Naive thymus-derived CD8-positive, alpha-beta T cell (primary cell): ENCODE data around the gene WWC1. TPM values are rescaled to one million over a fixed set of nuclear protein-coding genes. Genes with fewer than 3 reads are reported as not detected.

ENCODE experiments used
- ATAC-seq, 2 donors: fragments of 150-1000 bp; cut with Tn5 transposase in 1 of 2; sonication (Bioruptor Pico), chemical (Tn5 transposase) in 1 of 2; 1 replicate in 1 of 2; 2 replicates in 1 of 2; pipeline ENCODE4 v1.10.0; 2021; ENCODE audit warnings: mild to moderate bottlenecking in 2 of 2, moderate library complexity in 2 of 2
- POLR2A ChIA-PET: fragments of 350-600 bp; sonication (Branson Sonifier 250); formaldehyde crosslinking; loops from one replicate; lab custom pipeline; 2021; ENCODE audit warnings: antibody characterized with exemption; lab: Charles Lee
- DNase-seq, 10 donors: peaks; one replicate each; pipeline versions ENCODE4 v3.0.0 to v3.0.0-alpha.2; 2020 to 2022
- H3K27ac Mint-ChIP-seq, 10 donors: one replicate each; pipeline ENCODE4 v1.8.0; 2020 to 2022; ENCODE audit warnings: mild to moderate bottlenecking in 10 of 10, mixed read lengths in 10 of 10, moderate library complexity in 4 of 10, inconsistent platforms in 1 of 10
- H3K27me3 Mint-ChIP-seq, 5 donors: one replicate each; pipeline ENCODE4 v1.8.0; 2021 to 2022; ENCODE audit warnings: mixed read lengths in 5 of 5
- H3K36me3 Mint-ChIP-seq, 3 donors: one replicate each; pipeline ENCODE4 v1.8.0; 2020 to 2022; ENCODE audit warnings: mixed read lengths in 3 of 3, mild to moderate bottlenecking in 2 of 3, inconsistent platforms in 1 of 3
- H3K4me1 Mint-ChIP-seq, 4 donors: one replicate each; pipeline ENCODE4 v1.8.0; 2021 to 2022; ENCODE audit warnings: mixed read lengths in 4 of 4
- H3K4me3 Mint-ChIP-seq, 10 donors: one replicate each; pipeline ENCODE4 v1.8.0; 2020 to 2022; ENCODE audit warnings: mild to moderate bottlenecking in 10 of 10, mixed read lengths in 10 of 10, moderate library complexity in 6 of 10, inconsistent platforms in 1 of 10
- H3K9me3 Mint-ChIP-seq, 9 donors: one replicate each; pipeline ENCODE4 v1.8.0; 2020 to 2022; ENCODE audit warnings: mixed read lengths in 9 of 9, mild to moderate bottlenecking in 3 of 9, inconsistent platforms in 1 of 9, moderate library complexity in 1 of 9
- polyA plus RNA-seq, 3 donors: library from polyadenylated mRNA; unstranded; fragments of 300-500 nt; fragmentation: Illumina TruSeq; gene quantifications; one replicate each; pipeline ENCODE4 v1.2.3, GENCODE V29; 2021
- total RNA-seq, 8 experiments: library from RNA in 2 of 8; stranded (reverse) in 2 of 8; gene quantifications; one replicate each; pipeline ENCODE4 v1.2.3 and lab custom pipeline; 2021 to 2026

The WWC1 gene
- total and polyA plus RNA-seq, 5 experiments from 2014 or later: 0.15 to 0.62 TPM; not detected in 3

DNA sequence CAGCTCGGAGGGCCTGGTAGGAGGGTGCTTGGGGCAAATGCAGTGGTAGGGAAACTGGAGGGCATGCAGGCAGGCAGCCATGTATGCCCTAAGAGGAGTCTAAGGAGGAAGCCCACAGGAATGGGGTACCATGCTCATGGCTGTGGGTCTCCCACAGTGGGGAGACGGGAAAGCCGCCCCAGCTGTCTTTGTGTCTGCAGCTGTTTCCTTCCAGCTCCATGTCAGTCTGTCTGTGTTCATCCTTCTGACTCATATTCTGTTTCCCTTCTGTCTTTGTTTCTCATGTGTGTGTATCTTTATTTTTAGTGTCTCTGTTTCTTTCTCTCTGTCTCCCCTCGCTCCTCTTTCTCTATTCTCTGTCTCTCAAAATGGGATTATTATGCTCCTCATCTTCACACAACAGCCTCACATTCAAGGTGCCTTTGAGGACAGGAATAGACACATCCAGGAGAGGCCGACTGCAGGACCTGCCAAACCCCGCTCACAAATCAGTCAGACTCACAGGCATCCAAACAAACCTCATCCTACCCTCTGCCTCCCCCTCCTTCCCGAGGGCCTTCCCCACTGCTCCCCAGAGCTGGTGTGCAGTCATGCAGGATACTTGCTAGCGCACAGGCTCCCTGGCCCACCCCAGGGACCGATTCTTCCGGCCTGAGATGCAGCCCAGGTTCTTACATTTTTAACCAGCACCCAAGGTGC, 126.4 kb downstream of the WWC1 start:
- Mint-ChIP-seq H3K36me3 (no peaks in the 10 kb centered on the region), H3K27ac (no peak overlapping the region), H3K9me3 (no peaks in the 10 kb centered on the region), H3K4me1 (no peaks in the 10 kb centered on the region), H3K27me3 (peaks cover 0 to 5% (median 0%) of the 10 kb centered on the region in 5 donors), H3K4me3 (no peak overlapping the region)
- POLR2A ChIA-PET: no interaction called here
- ATAC-seq: no peak
- DNase-seq: no peak

DNA sequence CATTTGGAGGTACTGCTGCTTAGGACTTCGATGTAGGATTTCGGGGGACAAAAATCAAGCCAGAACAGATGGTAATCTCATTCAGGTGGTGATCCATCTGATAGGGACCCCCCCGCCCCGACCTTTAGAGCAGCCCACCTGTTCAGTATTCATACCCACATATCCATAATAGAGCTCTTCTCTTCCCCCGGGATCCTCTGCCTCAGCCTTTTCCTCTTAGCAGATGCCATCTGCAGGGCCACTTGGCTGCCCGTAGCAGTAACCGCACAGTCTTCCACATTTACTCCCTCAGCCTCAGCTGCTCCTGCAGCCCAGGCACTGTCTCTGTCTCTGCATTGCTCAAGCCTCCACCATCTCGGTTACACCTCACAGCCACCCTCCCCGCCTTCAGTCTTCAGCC, 129.0 kb downstream of the WWC1 start:
- no peak for ATAC-seq
- POLR2A ChIA-PET: no interaction called here
- no peak overlapping the region for H3K4me3 Mint-ChIP-seq

DNA sequence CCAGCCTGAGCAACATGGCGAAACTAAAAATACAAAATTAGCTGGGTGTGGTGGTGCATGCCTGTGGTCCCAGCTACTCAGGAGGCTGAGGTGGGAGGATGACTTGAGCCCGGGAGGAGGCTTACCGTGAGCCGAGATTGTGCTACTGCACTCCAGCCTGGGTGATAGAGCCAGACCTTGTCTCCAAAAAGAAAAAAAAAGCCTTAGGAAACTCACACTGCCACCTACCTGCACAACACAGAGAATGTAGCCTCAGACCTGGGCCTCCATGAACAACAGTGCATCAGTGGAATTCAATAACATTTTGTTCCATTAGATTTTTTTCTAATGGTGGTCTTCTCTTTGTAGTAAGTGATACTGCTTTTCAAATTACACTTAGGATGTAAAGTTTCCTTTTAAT, 131.0 kb downstream of the WWC1 start:
- Mint-ChIP-seq H3K27ac (no peak overlapping the region), H3K27me3 (peaks cover 0 to 13% (median 2%) of the 10 kb centered on the region in 5 donors), H3K4me3 (no peak overlapping the region), H3K36me3 (no peaks in the 10 kb centered on the region), H3K9me3 (no peaks in the 10 kb centered on the region), H3K4me1 (peaks cover 0 to 2% (median 0%) of the 10 kb centered on the region in 4 donors)
- no peak for ATAC-seq
- POLR2A ChIA-PET: no interaction called here
- DNase-seq: no peak

More for the DNA sequence above, 129.0 kb downstream of the WWC1 start:
- H3K27me3 Mint-ChIP-seq: peaks cover 0 to 9% (median 2%) of the 10 kb centered on the region in 5 donors
- DNase-seq: no peak
- no peaks in the 10 kb centered on the region for H3K36me3 Mint-ChIP-seq
- no peak overlapping the region for H3K27ac Mint-ChIP-seq
- H3K4me1 Mint-ChIP-seq: peaks cover 0 to 2% (median 0%) of the 10 kb centered on the region in 4 donors
- H3K9me3 Mint-ChIP-seq: no peaks in the 10 kb centered on the region

DNA sequence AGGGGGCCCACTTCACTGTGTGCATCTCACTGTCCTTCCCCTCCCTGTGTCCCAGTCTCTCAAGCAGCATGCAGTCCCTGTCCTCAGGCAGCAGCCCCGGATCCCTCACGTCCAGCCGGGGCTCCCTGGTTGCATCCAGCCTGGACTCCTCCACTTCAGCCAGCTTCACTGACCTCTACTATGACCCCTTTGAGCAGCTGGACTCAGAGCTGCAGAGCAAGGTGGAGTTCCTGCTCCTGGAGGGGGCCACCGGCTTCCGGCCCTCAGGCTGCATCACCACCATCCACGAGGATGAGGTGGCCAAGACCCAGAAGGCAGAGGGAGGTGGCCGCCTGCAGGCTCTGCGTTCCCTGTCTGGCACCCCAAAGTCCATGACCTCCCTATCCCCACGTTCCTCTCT, 132.0 kb downstream of the WWC1 start:
- peaks cover 0 to 13% (median 2%) of the 10 kb centered on the region in 5 donors for H3K27me3 Mint-ChIP-seq
- H3K4me1 Mint-ChIP-seq: peaks cover 0 to 2% (median 0%) of the 10 kb centered on the region in 4 donors
- no peaks in the 10 kb centered on the region for H3K36me3 Mint-ChIP-seq
- no peak for ATAC-seq
- H3K4me3 Mint-ChIP-seq: no peak overlapping the region
- no peak overlapping the region for H3K27ac Mint-ChIP-seq
- no peak for DNase-seq
- no peaks in the 10 kb centered on the region for H3K9me3 Mint-ChIP-seq
- POLR2A ChIA-PET: no interaction called here

DNA sequence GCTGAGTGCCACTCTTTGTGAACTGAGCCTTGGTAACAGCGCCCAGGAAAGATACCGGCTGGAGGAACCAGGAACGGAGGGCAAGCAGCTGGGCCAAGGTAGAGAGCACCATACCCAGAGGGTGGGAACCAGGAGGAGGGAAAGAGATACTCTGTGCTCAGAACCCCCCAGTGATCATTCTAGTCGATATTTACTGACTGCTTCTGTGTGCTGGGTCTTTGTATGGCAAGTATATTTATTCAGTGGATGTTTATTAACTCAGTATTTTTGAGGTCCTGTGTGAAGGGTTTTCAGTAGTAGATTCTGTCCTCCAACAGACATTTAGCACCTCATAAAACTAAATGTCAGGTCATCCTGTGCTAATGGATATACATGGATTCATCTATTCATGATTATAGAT, 132.5 kb downstream of the WWC1 start:
- peaks cover 0 to 13% (median 2%) of the 10 kb centered on the region in 5 donors for H3K27me3 Mint-ChIP-seq
- H3K36me3 Mint-ChIP-seq: no peaks in the 10 kb centered on the region
- no peak overlapping the region for H3K27ac Mint-ChIP-seq
- no peak for DNase-seq
- peaks cover 0 to 3% (median 0%) of the 10 kb centered on the region in 4 donors for H3K4me1 Mint-ChIP-seq
- ATAC-seq: no peak
- POLR2A ChIA-PET: no interaction called here
- no peak overlapping the region for H3K4me3 Mint-ChIP-seq
- H3K9me3 Mint-ChIP-seq: no peaks in the 10 kb centered on the region

DNA sequence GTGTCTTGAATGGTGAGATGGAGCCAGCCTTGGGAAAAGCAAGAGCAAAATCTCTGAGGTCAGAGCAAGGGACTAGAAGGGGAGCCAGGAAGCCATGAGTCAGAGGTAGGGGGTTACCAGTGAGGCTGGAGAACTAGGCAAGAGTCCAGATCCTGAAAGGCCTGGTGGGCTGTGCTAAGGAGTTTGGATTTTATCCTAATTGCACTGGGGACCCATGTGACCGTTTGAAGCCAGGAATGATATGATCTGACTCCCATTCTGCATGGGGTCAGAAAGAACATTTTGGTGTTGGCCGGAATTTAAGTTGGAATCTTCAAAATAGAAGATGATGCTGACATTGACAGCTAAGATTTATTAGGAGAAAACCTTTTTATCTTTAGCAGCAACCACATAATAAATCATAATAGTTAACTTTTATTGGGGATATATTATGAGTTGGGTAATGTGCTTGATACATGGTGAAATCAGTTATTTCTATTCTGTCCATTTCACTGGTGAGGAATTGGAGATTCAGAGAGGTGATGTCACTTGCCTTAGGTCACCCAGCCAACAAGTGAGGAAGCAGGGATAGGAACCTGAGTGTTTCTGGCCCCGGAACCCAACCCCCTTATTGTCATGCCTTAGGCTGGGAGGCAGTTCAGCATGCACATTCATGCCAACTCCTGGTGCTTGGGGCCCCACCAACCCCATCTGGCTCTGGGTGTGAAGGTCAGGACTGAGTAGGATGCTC, 133.3 kb downstream of the WWC1 start:
- no peaks in the 10 kb centered on the region for H3K36me3 Mint-ChIP-seq
- peaks cover 0 to 13% (median 2%) of the 10 kb centered on the region in 5 donors for H3K27me3 Mint-ChIP-seq
- H3K4me1 Mint-ChIP-seq: peaks cover 0 to 4% (median 0%) of the 10 kb centered on the region in 4 donors
- H3K4me3 Mint-ChIP-seq: no peak overlapping the region
- DNase-seq: no peak
- H3K9me3 Mint-ChIP-seq: no peaks in the 10 kb centered on the region
- no peak overlapping the region for H3K27ac Mint-ChIP-seq
- no peak for ATAC-seq
- POLR2A ChIA-PET: no interaction called here

DNA sequence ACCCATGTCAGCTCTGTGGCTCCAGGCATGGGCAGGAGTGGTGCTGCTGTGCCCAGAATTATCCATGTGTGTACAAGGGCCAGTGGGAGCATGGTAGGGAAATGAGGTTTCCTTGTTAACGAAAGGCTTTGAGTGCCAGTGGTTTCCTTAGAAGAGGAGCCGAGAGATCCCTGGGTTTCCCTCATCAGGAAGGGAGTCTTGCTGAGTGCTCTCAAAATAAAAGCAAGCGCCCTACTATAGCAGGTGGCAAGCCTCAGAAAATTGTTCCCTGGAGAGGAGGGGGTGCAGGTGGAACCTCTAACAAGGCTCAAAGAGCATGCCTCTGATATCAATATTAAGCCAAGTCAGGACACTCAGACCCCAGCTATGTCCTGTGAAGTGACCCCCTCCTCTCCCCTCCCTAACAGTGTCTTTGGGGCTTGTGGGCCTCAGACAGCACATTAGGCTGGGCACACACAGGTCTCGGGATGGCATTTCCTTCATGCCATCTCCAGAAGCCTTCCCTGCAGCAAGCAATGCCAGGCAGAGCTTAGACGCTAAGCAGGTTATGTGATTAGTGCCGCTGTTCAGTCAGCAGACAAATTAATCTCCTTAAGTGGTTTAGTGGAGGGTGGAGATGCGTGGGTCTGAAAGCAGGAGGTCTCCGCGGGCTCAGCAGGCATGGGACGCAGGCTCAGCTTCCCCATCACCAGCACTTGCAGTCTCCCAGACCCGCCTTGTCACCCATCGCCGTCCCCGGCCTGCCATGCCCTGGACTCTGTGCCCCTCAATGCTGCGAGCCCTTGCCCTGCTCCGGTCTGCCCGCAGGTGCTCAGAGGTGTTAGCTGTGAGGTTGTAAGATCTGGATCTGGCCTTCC, 134.8 kb downstream of the WWC1 start:
- POLR2A ChIA-PET: no interaction called here
- Mint-ChIP-seq H3K4me3 (no peak overlapping the region), H3K4me1 (peaks cover 0 to 4% (median 0%) of the 10 kb centered on the region in 4 donors)

DNA sequence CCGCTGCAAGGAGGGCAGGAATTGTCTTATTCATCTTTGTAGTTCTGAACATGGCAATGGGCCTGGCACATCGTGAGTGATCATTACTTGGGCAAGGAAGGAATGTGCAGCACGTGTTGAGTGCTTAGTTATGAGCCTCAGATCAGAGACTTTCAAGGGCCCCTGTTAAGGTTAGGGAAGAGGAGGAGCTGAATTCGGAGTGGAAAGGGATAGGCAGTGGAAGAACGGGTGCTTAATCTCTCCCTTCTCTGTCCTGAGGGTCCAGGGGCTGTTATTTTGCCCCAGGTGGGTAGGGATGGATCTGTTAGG, 135.4 kb downstream of the WWC1 start:
- H3K27me3 Mint-ChIP-seq: peaks cover 0 to 8% (median 0%) of the 10 kb centered on the region in 5 donors
- no peak overlapping the region for H3K4me3 Mint-ChIP-seq
- H3K4me1 Mint-ChIP-seq: peaks cover 0 to 4% (median 0%) of the 10 kb centered on the region in 4 donors
- DNase-seq: no peak
- H3K27ac Mint-ChIP-seq: no peak overlapping the region
- H3K36me3 Mint-ChIP-seq: no peaks in the 10 kb centered on the region
- POLR2A ChIA-PET: no interaction called here
- no peaks in the 10 kb centered on the region for H3K9me3 Mint-ChIP-seq
- ATAC-seq: no peak

More for the DNA sequence above, 134.8 kb downstream of the WWC1 start:
- H3K27ac Mint-ChIP-seq: no peak overlapping the region
- peaks cover 0 to 8% (median 0%) of the 10 kb centered on the region in 5 donors for H3K27me3 Mint-ChIP-seq
- no peak for ATAC-seq
- no peaks in the 10 kb centered on the region for H3K9me3 Mint-ChIP-seq
- H3K36me3 Mint-ChIP-seq: no peaks in the 10 kb centered on the region
- DNase-seq: no peak

DNA sequence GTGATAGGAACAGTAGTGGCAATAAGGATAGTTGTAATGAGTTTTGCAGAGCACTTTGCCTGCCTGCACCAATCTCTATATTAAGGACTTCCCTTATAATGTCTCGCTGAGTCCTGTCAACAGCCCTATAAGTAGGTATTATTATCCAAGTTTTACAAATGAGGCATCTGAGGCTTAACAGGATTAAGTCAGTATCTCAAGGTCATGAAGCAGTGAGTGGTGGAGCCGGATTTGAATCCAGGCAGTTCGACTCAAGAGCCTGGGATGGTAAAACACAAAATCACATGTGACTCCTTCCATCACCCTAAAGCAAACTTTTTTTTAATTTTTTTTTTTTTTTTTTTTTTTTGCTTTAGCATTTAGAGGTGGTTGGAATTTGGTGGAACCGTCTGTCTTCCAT, 135.8 kb downstream of the WWC1 start:
- POLR2A ChIA-PET: no interaction called here
- Mint-ChIP-seq H3K4me3 (no peak overlapping the region), H3K9me3 (no peaks in the 10 kb centered on the region), H3K27ac (no peak overlapping the region), H3K4me1 (peaks cover 0 to 4% (median 0%) of the 10 kb centered on the region in 4 donors), H3K27me3 (peaks cover 0 to 8% (median 0%) of the 10 kb centered on the region in 5 donors), H3K36me3 (no peaks in the 10 kb centered on the region)
- DNase-seq (no peak), ATAC-seq (no peak)

DNA sequence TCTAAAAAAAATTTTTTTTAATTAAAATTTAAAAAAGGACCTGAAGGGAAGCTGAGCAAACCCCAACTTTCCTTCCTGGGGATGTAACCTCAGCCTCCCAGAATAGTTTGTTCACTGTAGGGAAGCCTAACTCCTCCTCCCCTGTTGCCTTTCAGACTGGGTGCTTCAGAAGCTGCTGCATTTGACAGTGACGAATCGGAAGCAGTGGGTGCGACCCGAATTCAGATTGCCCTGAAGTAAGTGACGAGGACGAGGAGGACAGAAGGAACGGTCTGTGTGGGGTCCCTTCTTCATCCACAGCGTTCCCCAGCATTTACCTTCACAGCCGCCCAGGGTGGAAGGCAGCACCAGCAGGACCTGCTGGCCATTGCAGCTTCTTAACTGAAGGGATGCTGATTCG, 137.1 kb downstream of the WWC1 start:
- no peak for ATAC-seq
- no peaks in the 10 kb centered on the region for H3K36me3 Mint-ChIP-seq
- H3K4me3 Mint-ChIP-seq: no peak overlapping the region
- H3K27ac Mint-ChIP-seq: no peak overlapping the region
- no peak for DNase-seq
- no peaks in the 10 kb centered on the region for H3K9me3 Mint-ChIP-seq
- peaks cover 0 to 12% (median 0%) of the 10 kb centered on the region in 5 donors for H3K27me3 Mint-ChIP-seq
- POLR2A ChIA-PET: no interaction called here
- peaks cover 0 to 4% (median 0%) of the 10 kb centered on the region in 4 donors for H3K4me1 Mint-ChIP-seq

DNA sequence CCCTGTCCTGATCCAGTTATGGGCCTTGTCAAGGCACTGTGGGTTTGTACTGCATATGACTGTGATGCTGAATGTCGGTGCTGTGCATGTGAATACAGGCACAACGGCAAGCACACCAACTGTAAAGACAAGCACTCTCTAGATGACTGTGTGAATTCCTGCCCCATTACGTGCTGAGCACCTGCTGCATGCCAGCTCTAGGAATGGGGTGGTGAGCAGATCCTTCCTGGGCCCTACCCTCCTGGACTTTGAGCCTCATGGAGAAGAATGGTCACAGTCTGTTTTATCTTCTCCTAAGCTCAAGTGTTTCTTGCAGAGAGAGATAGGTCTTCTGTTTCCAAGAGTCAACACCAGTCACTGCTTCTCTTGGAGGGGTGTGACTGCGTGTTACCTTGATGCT, 138.9 kb downstream of the WWC1 start:
- ATAC-seq: no peak
- Mint-ChIP-seq H3K4me1 (peaks cover 0 to 1% (median 0%) of the 10 kb centered on the region in 4 donors), H3K36me3 (no peaks in the 10 kb centered on the region), H3K9me3 (no peaks in the 10 kb centered on the region), H3K27me3 (peaks cover 2 to 14% (median 3%) of the 10 kb centered on the region in 5 donors), H3K27ac (no peak overlapping the region), H3K4me3 (no peak overlapping the region)
- no peak for DNase-seq
- POLR2A ChIA-PET: no interaction called here

DNA sequence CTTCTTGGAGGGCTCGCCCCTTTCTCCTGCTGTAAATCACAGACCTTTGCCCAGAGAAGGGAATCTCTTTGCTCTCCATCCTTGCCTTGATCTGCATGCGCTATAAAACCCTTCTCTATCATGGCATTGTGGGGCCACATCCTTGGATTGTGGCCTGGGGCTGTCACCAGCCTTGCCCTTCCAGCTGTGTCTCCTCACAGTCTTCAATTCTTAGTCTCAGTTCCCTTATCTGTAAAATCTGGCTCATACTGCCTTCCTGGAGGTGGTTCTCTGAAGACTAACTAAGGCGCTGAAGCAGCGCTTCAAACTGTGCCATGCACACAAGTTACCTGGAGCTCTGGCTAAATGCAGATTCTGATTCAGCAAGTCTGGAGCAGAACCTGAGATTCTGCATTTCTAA, 141.5 kb downstream of the WWC1 start:
- Mint-ChIP-seq H3K4me3 (no peak overlapping the region), H3K27ac (no peak overlapping the region), H3K4me1 (peaks cover 0 to 4% (median 0%) of the 10 kb centered on the region in 4 donors), H3K27me3 (peaks cover 10 to 31% (median 18%) of the 10 kb centered on the region in 5 donors), H3K36me3 (no peaks in the 10 kb centered on the region), H3K9me3 (no peaks in the 10 kb centered on the region)
- ATAC-seq (no peak), DNase-seq (no peak)
- POLR2A ChIA-PET: no interaction called here

DNA sequence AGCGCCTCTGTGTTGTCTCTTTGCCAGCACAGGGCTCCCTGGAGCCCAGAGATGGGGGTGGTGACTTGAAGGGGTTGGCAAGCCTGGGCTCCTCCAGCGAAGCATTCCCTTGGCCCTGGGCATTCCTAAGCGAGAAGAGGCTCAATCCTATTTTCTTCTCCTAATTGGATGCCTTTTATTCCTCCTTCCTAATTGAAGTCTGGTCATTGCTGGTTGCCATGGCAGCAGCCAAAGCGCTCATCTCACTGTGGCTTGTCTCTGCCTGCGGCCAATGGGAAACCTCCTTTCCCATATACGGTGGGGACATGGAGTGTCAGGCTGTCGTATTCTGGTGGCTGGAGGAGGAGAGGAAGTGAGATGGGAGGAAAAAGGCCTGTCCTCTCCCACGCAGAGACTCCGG, 142.6 kb downstream of the WWC1 start:
- Mint-ChIP-seq H3K27ac (peak overlapping the region in 1 of 10 donors; percentile 20), H3K4me1 (peaks cover 0 to 3% (median 0%) of the 10 kb centered on the region in 4 donors), H3K27me3 (peaks cover 11 to 40% (median 18%) of the 10 kb centered on the region in 5 donors), H3K36me3 (no peaks in the 10 kb centered on the region), H3K4me3 (no peak overlapping the region), H3K9me3 (no peaks in the 10 kb centered on the region)
- POLR2A ChIA-PET: no interaction called here
- DNase-seq: no peak
- no peak for ATAC-seq
